COLO668 (cell line): ENCODE results near the gene HEBP2.
"Not testable (repeated sequence)": the region's sequence is repeated elsewhere in the genome, so short reads cannot be mapped to it uniquely, and the experiment has no call there.

Source experiments
- DNase-seq: peaks from one replicate; lab custom pipeline; 2025; ENCODE audit not compliant: unreplicated experiment; lab: John Stamatoyannopoulos, UW

HEBP2 gene

DNA sequence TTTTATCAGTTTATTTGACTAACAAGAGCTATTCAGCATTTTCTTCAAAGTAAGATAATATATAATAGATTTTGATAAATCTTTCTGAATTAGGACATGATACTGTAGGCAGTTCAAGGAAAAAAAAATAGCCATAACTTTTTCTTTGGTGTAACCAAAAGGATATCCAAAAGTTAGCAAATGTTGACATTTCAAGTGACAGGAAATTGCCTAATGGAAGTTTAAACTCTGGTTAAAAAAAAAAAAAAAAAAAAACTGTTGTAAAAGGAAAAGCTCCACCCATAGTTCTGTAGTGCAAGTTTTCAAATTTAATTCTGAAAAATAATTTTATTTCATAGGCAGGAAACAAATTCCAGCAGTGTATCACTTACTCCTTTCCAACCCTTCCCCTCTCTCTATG, 18.8 kb downstream of the HEBP2 start:
- DNase-seq: no peak

DNA sequence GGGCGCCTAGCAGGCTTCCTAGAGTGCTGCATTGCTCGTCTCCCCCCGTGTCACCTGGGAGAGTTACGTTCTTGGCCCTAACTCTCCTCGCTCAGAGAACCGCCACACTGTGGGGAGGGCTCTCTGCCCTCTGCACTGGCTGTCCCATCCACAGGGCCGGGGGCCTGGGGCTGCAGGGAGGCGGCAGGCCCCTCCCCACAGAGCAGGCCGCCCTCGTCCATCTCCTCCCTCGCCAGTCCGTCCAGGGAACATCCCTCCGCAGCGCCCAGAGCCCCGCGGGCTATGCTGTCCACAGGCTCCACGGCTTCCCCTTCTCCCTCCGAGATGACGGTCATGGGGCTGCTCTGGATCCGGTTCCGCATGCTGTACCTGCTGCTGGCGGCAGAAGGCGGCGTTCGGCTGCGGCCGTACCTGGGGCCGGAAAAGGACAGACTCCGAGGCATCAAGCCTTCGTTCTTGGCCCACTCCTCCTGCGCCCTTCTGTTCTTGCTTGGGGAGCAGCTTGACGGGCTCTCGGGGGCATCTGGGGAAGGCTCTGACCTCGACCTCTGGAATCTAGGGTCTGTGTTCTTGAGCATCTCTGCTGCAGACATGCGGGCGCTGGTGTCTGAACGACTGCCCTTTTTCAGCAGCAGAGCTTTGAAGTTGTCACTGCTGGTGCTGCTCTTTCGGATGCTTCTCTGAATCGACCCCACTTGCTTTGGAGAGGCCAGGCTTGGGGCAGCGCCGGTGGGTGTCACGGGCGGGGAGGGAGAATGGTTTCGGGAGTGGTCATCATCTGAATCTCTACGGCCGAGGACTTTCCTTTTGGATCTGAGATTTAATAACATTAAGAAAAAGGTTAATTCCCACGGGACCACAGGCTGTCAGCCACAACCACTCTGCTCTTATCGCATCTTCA, 20.2 kb downstream of the HEBP2 start:
- DNase-seq: no peak

DNA sequence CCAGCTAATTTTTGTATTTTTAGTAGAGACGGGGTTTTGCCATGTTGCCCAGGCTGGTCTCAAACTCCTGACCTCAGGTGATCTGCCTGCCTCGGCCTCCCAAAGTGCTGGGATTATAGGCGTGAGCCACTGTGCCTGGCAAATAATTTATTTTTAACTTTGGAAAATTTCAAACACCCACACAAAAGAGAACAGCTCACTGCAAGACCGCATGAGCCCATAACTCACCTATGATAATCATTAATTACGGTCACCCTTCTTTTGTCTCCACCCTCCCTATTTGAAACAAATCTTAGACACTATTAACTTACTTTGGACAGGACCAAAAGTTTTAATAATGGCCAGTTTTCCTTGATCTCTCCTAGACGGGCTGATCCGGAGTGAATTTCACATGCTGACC, 21.2 kb downstream of the HEBP2 start:
- DNase-seq: not testable (repeated sequence)

DNA sequence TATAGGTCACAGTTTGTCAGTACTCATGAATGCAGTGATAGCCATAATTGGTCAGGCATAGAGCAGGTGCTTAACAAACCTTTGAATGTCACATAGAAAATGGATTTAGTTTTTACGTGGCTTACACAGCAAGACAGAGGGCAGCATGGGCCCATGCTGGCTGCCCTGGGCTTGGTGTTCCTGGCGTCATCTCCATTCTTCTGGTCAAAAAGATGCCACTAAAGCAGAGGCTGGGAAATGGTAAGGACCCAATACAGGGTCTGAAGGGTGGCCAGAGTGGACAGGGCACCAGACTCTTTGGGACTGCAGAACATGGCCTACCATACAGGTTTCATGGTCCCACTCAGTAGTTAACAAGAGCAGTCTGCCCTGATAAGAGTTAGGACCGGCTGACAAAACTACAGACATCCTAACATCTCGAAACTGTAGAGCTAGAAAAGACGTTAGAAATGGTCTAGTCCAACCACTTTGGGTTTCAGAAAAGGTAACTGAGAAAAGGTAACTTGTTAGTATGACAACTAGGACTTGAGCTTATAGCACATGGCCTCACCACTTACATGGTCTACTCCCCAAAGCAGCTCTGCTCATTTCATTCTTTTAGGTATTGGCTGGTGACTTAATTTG, 22.6 kb downstream of the HEBP2 start:
- DNase-seq: no peak

DNA sequence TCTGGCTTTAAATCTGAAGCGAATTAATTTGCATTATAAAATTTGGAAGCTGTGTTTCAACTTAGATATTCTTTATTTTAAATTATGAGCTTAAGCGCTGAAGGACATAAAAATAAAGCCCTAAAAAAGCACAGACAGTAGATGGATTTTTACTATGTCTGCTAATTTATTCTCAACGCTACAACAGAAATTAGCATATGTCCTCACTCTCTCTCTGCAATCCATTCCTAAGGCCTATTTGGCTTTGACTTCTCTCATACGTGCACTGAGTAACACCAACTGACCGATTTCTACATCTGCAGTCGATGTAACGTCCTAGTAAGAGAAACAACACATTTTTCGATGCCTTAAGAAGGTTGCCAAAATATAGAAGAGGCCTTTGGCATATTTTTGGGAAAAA, 23.7 kb downstream of the HEBP2 start:
- no peak for DNase-seq

DNA sequence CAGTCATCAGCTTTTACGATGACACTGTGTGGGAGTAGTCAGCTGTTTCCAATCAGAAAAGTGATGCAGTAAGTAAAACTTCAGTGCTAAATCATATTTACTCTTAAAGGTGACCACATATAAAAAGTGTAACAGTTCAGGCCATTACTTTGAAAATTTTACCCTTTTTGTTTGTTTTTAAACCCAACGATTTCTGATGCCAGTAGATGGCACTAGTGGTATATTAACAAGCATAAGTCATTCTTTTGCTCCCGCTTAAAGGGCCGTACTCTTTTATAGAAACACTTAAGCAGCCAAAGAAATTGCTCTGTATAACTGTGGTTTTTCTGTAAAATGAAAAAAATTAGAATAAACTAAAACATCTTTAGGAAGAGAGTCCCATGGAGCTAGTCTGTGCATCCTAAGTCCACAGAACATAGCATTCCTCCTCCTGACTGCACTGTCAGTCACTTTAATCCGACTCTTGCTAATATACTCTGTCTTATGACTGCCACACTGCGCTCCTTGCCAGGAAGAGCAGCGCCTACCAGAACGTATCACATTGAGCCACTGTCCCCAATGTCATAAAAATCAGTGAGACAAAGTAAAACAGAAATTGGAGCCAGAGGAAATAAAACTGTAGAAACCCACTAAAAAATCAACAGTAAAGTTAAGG, 25.0 kb downstream of the HEBP2 start:
- no peak for DNase-seq

DNA sequence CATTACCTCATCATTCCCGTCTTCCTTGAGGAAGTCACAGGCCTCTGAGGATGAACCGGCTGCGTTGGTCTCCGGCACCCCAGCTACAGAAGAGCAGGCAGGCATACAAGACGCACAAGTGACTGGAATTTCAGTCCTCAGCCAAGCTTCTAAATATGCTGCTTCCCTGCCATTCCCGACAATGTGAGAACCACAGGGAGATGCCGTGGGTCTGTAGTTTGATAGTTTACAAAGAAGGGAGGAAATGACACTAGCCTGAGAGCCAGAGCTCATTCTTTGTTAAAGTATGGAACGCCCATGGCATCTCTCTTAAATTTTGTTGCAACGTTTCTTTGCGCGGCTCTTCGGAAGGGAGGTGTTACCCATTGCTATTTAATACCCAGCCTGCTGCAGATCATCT, 25.7 kb downstream of the HEBP2 start:
- no peak for DNase-seq

DNA sequence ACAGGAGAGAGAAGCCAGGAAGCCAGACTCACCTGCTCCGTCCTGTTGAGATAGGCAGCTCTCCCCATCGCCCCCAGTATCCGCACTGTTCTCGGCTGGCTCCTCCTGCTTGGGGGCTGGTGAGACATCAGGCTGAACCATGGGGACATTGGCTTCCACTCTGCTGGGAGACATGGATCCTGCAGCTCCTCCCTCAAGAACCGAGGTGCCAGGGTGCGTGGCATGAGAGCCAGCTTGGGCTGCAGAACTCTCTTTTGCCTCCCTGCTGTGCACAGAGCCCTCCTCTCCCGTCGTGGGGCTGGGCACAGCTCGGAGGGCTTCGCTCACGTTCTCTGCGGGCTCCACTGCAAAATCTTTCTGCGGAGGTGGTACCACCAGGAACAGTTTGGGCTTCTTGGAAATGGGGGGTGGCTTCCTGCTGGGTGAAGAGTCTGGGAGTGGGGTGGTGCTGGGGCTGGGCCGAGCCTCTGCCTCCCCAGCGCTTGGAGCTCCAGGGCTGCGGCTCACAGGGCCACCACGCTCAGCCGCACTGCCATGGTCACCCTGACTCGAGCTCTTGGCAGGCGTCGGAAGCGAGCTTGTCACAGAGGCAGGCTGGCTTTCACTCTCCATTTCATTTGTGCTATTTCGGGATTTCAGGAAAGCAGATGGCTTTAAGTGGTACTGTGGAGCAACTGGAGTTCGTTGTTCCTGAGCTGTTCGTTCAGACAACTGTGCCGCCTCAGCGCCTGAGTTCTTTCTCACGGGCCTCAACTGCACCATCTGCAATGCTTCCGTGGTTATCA, 26.5 kb downstream of the HEBP2 start:
- DNase-seq: no peak

DNA sequence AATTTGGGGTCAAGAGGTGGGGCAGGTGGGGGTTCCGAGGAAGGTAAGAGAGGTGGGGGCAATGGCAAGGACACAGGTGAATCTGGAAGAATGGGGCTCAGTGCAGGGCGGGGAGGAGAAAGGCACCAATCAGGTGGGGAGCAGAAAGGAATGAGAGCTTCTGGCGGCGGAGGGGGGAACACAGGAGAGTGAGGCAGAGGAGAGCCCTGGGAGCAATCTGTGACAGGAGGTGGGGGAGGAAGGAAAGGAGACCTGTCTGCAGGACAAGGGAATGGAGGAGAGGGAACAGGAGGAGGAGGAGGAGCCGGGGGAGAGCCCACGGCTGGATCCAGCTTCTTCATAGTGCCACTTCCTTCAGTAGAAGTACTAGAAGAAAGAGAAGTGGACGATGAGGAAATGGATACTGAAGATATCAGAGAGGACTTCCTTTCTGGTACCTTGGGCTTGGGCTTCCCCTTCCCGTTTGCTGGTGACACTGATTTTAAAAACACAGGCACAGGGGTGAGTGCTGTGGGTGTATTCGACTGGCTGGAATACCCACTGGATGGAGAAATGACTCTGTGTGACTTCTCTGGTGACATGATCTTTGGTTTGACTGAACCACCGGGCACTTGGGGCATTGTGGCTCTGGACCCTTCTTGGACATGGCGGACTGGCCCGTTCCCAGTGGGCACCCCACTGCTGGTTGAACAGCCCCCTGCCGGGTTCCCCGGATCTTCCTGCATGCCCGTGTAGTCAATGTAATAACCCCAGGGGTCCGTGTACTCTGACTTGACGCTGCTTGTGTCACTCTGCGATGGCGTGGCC, 27.4 kb downstream of the HEBP2 start:
- DNase-seq: no peak

DNA sequence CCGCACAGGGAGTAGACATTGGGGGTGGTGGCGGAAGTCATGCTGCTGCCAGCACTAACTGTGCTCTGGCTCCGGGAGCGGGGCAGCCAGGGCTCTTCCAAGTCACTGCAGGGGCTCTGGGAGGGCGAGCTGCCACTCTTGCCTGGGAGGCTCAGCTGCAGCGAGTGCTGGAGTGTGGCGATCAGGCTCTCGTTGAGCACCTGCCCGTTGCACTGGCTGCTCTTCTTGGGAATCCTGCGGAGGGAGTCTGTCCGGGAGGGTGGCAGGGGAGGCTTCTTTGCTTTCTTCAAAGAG, 28.0 kb downstream of the HEBP2 start:
- DNase-seq: no peak

DNA sequence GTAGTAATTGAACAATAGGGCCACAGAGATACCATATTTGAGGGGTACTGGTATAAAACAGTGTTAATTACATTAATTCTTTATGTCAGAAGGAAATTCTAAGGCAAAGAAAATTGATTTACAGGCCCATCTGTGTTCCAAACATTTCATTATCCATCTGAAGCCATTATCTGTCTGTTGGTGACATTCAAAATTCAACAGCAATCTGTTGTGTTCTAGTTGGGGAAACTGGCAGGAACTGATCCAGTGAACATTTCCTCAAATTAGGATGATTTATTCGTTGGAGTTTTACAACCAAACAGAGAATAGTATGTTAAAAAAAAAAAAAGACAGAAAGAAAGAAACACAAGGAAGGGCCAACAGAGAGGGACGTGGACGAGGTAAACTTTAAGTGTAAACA, 30.1 kb downstream of the HEBP2 start:
- no peak for DNase-seq

DNA sequence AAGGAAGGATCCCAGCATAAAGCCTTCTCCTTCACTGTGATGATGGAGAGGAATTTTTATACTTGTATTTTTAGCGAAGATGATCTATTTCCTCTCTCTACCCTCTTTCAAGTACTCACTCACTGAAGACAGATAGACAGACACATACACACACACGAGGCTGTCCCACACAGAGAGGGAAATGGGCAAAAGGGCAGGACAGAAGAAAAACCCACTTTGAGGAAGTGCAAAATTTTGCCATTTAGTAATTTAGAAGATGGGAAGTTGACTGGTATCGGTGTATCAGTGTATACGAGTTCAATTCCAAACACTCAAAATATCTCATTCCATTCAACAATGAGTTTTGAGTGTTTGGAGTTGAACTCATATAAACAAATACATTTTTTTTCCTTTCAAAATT, 30.9 kb downstream of the HEBP2 start:
- DNase-seq: no peak

DNA sequence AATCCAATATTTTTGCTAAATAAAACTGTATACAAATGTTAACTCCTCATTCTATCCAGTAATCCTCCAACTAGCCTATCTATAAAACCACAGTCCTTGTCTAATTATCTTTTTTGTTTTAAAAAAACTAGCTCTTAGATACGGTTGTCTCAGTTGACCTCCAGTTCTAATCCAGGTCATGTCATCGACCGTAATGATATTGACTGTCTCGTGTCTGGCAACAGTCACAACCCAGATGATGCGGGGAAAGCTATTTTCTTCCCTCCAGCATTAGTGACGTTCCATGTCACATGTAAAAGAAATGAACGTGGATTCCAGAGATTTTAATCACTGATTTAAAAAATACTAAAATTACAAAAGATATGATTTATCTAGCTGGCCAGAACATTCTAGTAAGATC, 35.5 kb downstream of the HEBP2 start:
- DNase-seq: no peak

DNA sequence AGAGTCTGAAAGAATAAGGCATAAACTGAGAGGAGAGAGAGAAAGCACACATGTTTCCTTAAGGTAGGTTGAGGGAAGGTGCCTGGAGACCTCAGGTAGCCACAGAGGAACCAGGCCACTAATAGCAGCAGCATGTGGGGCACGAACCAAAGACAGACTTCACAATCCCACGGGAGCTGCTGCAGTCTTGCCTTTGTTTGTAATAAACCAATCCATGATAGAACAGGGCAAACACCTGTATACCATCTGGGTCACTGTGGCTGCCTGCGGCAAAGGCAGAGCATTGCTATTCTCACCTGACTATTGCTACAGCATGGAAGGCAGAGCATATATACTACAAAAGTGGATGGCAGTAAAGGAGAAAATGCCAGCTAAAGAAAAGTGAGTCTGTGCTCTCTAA, 36.3 kb downstream of the HEBP2 start:
- DNase-seq: no peak

DNA sequence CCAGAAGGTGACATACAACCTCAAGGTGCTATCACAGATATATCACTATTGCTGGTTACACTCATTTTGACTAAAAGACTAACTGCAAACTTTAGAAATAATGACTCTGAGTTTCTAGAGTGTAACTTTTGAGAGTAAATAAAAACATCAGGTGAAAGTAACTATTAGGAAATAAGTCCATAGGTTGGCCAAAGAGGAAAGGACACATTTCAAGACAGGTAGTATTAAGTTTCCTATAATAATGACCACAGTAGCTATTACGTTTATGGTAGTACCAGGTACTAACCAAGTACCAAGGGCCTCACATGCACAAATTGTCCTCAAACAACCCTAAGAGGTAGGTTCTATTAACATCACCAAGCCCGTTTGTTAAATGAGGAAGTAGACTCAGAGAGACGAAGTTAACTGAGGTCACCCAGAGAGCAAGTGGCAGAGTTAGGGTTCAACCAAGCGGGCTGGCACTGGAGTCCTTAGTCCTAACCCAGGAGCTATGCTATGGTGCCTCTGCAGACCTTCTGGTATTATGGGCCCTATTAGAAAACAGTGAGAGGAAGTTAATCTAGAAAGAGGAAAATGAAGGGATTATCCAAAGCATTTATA, 36.8 kb downstream of the HEBP2 start:
- DNase-seq: no peak

DNA sequence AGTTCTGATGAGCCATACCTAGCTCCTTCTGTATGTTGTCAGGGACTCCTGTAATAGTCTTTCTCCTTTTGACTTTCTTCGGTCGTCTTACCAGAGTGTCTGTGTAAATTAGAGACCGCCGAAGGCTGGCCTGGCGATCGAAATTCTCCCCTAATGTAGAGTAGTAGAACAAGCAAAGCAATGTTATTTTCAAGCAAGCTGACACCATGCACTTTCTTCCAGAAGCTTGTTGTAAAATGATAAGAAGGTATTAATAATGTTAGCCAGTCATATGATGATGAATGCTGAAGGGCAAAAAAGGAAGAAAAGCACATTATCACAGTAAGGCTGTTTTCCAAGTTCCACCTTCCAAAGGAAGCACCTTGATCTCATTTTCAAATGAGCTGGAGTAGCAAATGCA, 37.9 kb downstream of the HEBP2 start:
- DNase-seq: no peak

DNA sequence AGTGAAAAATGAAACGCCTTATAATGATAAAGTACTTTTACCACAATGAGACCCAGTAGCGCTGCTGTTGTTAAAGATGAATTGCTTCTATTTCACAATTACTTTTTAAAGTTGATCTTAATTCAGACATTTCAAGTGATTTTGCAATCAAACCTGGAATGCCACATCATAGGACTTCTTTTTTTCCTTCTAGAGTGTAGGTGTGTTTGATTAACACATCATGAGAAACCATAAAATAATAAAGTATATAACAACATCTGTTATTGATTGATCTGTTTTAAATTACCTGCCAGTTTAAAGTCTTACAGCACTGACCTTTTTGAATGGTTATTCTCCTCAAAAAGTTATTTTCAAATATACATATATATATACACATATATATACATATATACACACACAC, 38.6 kb downstream of the HEBP2 start:
- no peak for DNase-seq

DNA sequence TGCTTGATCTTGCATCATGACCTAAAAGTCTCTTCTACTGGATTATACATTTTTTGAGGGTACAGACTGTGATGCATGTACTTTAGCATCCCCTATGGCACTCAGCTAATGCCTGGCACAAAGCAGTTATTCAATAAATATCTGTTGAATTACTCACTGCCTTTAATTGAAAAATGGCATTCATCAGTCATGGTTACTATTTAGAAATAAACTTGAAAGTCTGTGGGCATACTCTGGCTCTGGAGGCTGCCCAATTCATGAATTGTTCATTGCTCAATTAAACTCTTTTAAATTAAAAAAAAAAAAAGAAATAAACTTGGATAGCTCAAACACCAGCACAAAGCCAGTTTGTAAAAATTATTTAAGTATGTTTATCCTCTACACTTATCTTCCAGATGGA, 40.0 kb downstream of the HEBP2 start:
- no peak for DNase-seq

DNA sequence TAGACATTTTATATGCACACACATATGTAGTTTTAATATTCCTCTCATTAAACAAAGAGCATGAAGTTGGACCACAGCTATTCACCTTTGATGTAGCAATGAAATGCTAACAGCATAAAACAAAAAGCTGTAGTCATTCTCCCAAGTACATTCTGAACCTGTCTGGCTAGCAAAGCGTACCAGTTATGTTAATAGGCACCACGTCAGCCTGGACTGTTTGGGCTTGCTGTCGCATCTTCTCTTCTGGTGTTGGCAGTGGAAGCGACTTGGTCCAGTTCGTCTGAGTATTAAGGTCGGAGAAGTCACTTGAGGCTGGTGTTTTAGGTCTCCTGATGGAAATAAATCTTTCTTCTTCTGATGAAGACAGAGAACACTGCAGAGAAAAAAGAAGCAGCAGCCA, 42.8 kb downstream of the HEBP2 start:
- DNase-seq: no peak

DNA sequence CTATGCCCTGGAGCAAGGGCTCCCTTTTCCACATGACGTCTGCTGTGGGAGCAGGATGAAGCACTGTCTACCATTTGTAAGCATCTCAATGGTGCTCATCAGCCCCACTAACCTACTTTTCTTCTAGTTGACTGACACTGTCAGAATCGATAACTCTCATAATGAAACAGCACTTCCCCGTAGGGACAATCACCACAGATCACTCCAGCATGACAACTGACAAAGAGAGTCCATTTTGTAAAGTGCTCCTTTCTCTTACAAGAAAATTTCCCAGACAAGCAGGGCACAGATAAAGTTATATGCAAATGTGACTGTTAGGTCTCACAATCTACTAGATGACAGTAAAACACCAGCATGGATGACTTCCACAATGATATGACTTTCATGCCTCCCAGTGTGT, 46.4 kb downstream of the HEBP2 start:
- DNase-seq: no peak
